PFSK-1 (cell line): Measurements from ENCODE around the gene OLFM2. TPM values are rescaled to one million over a fixed set of nuclear protein-coding genes. Genes with fewer than 3 reads are reported as not detected.

ENCODE experiments used
- FOXP2 ChIP-seq: optimal IDR thresholded peaks from 2 replicates; pipeline ENCODE3; 2011; ENCODE audit warnings: borderline replicate concordance, control low read depth, inconsistent platforms; ENCODE audit not compliant: insufficient read depth; ENCODE audit errors: extremely low read length, extremely low read depth
- POLR2AphosphoS5 ChIP-seq: IDR thresholded peaks from 2 replicates; pipeline ENCODE4 v1.6.1; 2012; ENCODE audit warnings: low read depth, mild to moderate bottlenecking, control low read depth, low read length, moderate library complexity
- REST ChIP-seq, 2 experiments: IDR thresholded peaks; 2 replicates each; pipeline versions ENCODE4 v1.6.1 to v1.8.0; 2011 to 2012; ENCODE audit warnings: low read depth in 2 of 2, low read length in 2 of 2, control low read depth in 1 of 2, inconsistent platforms in 1 of 2, mild to moderate bottlenecking in 1 of 2, moderate library complexity in 1 of 2; ENCODE audit not compliant: insufficient read depth in 1 of 2
- SIN3A ChIP-seq: IDR thresholded peaks from 2 replicates; pipeline ENCODE4 v1.6.1; 2012; ENCODE audit warnings: mild to moderate bottlenecking, low read length, moderate library complexity, borderline replicate concordance; ENCODE audit not compliant: insufficient read depth
- TAF1 ChIP-seq: IDR thresholded peaks from 2 replicates; pipeline ENCODE4 v1.6.1; 2012; ENCODE audit warnings: low read length, control low read depth, borderline replicate concordance; ENCODE audit not compliant: insufficient read depth
- polyA plus RNA-seq: library from polyadenylated mRNA; unstranded; fragments of >200 nt; gene quantifications from one replicate; pipeline ENCODE4 v1.2.1, GENCODE V29; 2012; ENCODE audit warnings: low read depth, missing spikeins; ENCODE audit not compliant: insufficient read length

Gene OLFM2
- polyA plus RNA-seq: 130 TPM

DNA sequence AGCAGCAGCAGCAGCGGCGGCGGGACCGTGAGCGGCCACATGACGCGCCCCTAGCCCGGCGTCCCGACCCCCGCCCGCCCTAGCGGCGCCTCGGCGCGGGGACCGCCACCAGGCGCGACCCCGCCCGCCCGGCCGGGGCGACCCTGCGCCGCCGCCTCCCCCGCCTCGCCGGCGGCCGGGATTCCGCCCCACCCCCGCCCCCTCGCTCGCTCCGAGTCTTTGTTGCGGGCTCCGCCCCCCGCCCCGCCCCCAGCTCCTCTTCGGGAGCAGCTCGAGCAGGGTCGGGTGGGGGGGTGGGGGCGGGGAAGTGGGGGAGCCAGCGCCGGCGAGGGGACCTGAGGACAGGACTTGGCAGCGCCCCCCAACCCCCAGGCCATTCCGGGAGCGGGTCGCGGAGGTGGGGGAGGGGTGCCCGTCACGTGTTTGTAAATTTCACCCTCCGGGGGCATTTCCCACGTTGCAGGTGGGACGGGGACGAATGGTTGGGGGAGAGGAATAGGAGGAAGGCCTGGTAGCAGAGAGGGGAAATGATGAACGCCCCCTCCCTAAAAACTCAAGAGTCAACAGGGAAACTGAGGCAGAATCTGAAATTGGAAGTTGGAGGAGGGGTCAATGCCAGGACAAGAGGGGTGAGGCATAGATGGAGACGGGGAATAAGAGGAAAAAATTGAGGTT, at the start of gene OLFM2:
OLFM2 (minus strand) TSS at position 190 of the 675 bp plus-strand sequence; CDS start at position 41, 149 bp downstream.
- no peak for TF ChIP-seq REST (IDR thresholded peaks at IDR 0.05; ENCODE audit: insufficient read depth in 1 of 2, low read depth in 2 of 2, low read length in 2 of 2)
- no peak for TF ChIP-seq FOXP2
- no peak for TF ChIP-seq POLR2AphosphoS5
- TF ChIP-seq TAF1: no peak
- TF ChIP-seq SIN3A: no peak

GRCh38 chr19:9981406-9982260, 45.3 kb upstream of the OLFM2 start:
- no peak for TF ChIP-seq SIN3A
- no peak for TF ChIP-seq REST (IDR thresholded peaks at IDR 0.05; ENCODE audit: insufficient read depth in 1 of 2, low read depth in 2 of 2, low read length in 2 of 2)
- no peak for TF ChIP-seq POLR2AphosphoS5
- TF ChIP-seq FOXP2: no peak
- TF ChIP-seq TAF1: no peak

GRCh38 chr19:9972103-9972502, 35.8 kb upstream of the OLFM2 start:
- TF ChIP-seq FOXP2 (no peak), TAF1 (no peak), REST (IDR thresholded peaks at IDR 0.05; ENCODE audit: insufficient read depth in 1 of 2, low read depth in 2 of 2, low read length in 2 of 2) (no peak), POLR2AphosphoS5 (no peak), SIN3A (no peak)

GRCh38 chr19:9971166-9971897, 35.0 kb upstream of the OLFM2 start:
- no peak for TF ChIP-seq POLR2AphosphoS5
- TF ChIP-seq TAF1: 0 out of 2 replicates have a peak, but pooled peaks have one; percentile 46

DNA sequence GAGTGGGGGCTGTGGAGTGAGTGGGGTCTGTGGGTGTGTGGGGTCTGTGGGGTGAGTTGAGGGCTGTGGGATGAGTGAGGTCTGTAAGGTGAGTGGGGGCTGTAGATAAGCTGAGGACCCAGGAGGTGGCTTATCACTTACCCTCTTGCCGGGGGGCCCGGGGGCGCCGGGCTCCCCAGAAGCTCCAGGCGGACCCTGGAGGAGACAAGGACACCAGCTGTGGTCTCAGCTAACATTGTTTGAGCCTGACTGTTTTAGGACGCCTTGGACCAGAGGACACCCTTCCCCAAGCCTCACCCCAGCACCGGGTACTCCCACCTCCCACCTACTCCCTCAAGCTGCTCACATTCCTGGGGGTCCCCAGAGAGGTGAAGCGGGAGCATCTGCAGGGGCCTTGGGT, 34.2 kb upstream of the OLFM2 start:
- TF ChIP-seq FOXP2: no peak
- TF ChIP-seq REST (IDR thresholded peaks at IDR 0.05; ENCODE audit: insufficient read depth in 1 of 2, low read depth in 2 of 2, low read length in 2 of 2): no peak
- TF ChIP-seq TAF1: no peak
- TF ChIP-seq SIN3A: no peak
- no peak for TF ChIP-seq POLR2AphosphoS5
